SU-DHL-6 (cell line): ENCODE results near the gene RBM6.

ENCODE experiments used
- H2AFZ ChIP-seq: fragments of 200-600 bp; sonication (generic); 2 replicates; pipeline ENCODE4 v1.6.1; 2014; ENCODE audit warnings: low read depth, mild to moderate bottlenecking, moderate library complexity, mixed read lengths, antibody characterized with exemption, low read length; ENCODE audit not compliant: severe bottlenecking
- H3F3A ChIP-seq: fragments of 200-600 bp; shearing (Covaris generic); 2 replicates; pipeline ENCODE4 v1.6.0; 2016; ENCODE audit warnings: antibody characterized with exemption, mild to moderate bottlenecking; ENCODE audit not compliant: insufficient read depth
- H3K27ac ChIP-seq: fragments of 200-600 bp; sonication (generic); 2 replicates; pipeline ENCODE4 v1.5.1; 2016; ENCODE audit warnings: low read depth, mild to moderate bottlenecking, low read length, moderate library complexity, mixed read lengths
- H3K27me3 ChIP-seq: fragments of 200-600 bp; sonication (generic), shearing (Covaris generic); 2 replicates; pipeline ENCODE4 v1.6.0; 2014; ENCODE audit warnings: mild to moderate bottlenecking, low read length
- H3K36me3 ChIP-seq: fragments of 200-600 bp; sonication (generic); 2 replicates; pipeline ENCODE4 v1.6.1; 2014; ENCODE audit warnings: mild to moderate bottlenecking, low read length, mixed read lengths
- H3K4me2 ChIP-seq: fragments of 300-600, 200-600 bp; shearing (Covaris generic), sonication (generic); 2 replicates; pipeline ENCODE4 v1.6.0; 2014; ENCODE audit warnings: low read length, low read depth, mild to moderate bottlenecking; ENCODE audit not compliant: poor library complexity, severe bottlenecking
- H3K4me3 ChIP-seq: fragments of 200-600 bp; sonication (generic); 2 replicates; pipeline ENCODE4 v1.5.1; 2014; ENCODE audit warnings: antibody characterized with exemption, low read length, mild to moderate bottlenecking, mixed read lengths; ENCODE audit not compliant: insufficient read depth, poor library complexity, severe bottlenecking
- H3K79me2 ChIP-seq: fragments of 200-600 bp; sonication (generic); 2 replicates; pipeline ENCODE4 v1.6.1; 2014; ENCODE audit warnings: mild to moderate bottlenecking, low read length, moderate library complexity; ENCODE audit not compliant: insufficient read depth
- H3K9ac ChIP-seq: fragments of 200-600 bp; sonication (generic); 2 replicates; pipeline ENCODE4 v1.7.0; 2014; ENCODE audit warnings: mild to moderate bottlenecking, low read length
- H3K9me2 ChIP-seq: fragments of 200-600 bp; sonication (generic); replicated peaks from 2 replicates; pipeline ENCODE4 v1.6.1; 2014; ENCODE audit warnings: low read length; ENCODE audit not compliant: insufficient read depth
- H3K9me3 ChIP-seq: fragments of 200-600 bp; sonication (generic); 2 replicates; pipeline ENCODE4 v1.6.1; 2014; ENCODE audit warnings: low read length, mixed read lengths; ENCODE audit not compliant: insufficient read depth
- H4K20me1 ChIP-seq: fragments of 200-600 bp; sonication (generic); 2 replicates; pipeline ENCODE4 v1.6.1; 2014; ENCODE audit warnings: low read depth, mild to moderate bottlenecking, antibody characterized with exemption, low read length, moderate library complexity, mixed read lengths
- CTCF ChIP-seq: fragments of 200-600 bp; sonication (generic); IDR thresholded peaks from one replicate; pipeline ENCODE4 v1.5.1; 2017; ENCODE audit warnings: antibody characterized with exemption, mild to moderate bottlenecking, low read length, moderate library complexity; ENCODE audit not compliant: insufficient read depth, poor library complexity, severe bottlenecking
- EZH2phosphoT487 ChIP-seq: fragments of 200-600 bp; sonication (generic), shearing (Covaris generic); conservative IDR thresholded peaks from 2 replicates; pipeline ENCODE4 v1.6.1; 2018; ENCODE audit warnings: mild to moderate bottlenecking, antibody characterized with exemption, low read length, moderate library complexity, mixed read lengths

The RBM6 gene

DNA sequence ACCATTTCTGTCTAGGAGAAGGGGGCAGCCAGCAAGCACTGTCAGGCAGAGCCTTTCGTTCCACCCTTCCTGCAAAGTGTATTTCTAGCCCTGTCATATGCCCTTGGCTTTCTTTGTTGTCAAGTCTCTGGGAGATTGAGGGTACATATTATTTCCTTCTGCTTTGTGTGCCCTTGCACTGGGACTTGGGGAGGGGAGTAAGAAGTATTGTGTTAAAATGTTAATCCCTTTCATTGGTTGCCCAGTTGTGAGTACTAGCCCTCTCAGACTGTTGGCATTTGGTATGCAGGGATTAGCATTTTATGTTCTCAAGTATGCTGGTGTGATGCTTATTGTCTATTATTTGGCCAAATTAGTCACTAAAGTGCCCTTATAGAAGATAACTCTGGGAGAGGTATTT lies 63.9 kb downstream of the RBM6 start:
- Histone ChIP-seq H3K4me2 (no peak overlapping the region), H3F3A (no peaks in the 10 kb centered on the region), H3K36me3 (0 out of 2 replicates have a peak, but pooled peaks cover 2% of the 10 kb centered on the region), H3K79me2 (peaks cover 25% of the 10 kb centered on the region), H3K27ac (no peak overlapping the region), H3K9ac (no peak overlapping the region), H2AFZ (no peak overlapping the region), H3K9me3 (no peaks in the 10 kb centered on the region), H4K20me1 (0 out of 2 replicates have a peak, but pooled peaks cover 3% of the 10 kb centered on the region), H3K4me3 (no peak overlapping the region), H3K9me2 (no peaks in the 10 kb centered on the region), H3K27me3 (no peaks in the 10 kb centered on the region)
- TF ChIP-seq EZH2phosphoT487 (no peak), CTCF (no peak)

DNA sequence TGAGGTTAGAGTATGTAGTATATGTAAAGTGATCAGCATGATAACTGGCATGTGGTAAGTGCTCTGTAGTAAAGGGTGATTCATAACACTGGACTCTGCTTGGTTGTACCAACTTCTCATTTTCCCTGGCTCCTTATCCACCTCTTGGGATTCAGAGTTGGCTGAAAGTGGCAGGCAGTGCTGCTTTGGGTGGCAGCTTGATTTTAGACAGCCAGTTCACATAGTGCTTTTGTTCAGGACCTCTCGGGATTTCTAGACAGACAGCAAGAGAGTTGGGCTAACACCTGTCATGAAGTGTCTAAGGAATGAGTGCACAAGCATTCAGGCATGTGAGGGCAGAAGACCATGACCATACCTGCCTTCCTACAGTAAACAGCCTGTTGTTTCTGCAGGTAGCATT lies 69.0 kb downstream of the RBM6 start:
- Histone ChIP-seq H3K27ac (no peak overlapping the region), H3K36me3 (peaks cover 2% of the 10 kb centered on the region; the same call in 1 of the 2 replicates), H3K27me3 (no peaks in the 10 kb centered on the region), H3K9me3 (no peaks in the 10 kb centered on the region), H3K4me3 (no peak overlapping the region), H3K9ac (no peak overlapping the region), H3K9me2 (no peaks in the 10 kb centered on the region), H4K20me1 (0 out of 2 replicates have a peak, but pooled peaks cover 3% of the 10 kb centered on the region), H3K79me2 (peaks cover 35% of the 10 kb centered on the region), H3K4me2 (no peak overlapping the region), H2AFZ (no peak overlapping the region), H3F3A (no peaks in the 10 kb centered on the region; the same call in 1 of the 2 replicates)
- TF ChIP-seq CTCF, result no peak
- no peak for TF ChIP-seq EZH2phosphoT487

GRCh38 chr3:50010959-50011358 lies 71.0 kb downstream of the RBM6 start:
- H3K4me3 ChIP-seq, result no peak overlapping the region
- H3K9me3 ChIP-seq, result no peaks in the 10 kb centered on the region
- no peaks in the 10 kb centered on the region; the same call in 1 of the 2 replicates for H3K36me3 ChIP-seq
- no peaks in the 10 kb centered on the region; the same call in 1 of the 2 replicates for H3F3A ChIP-seq
- H3K79me2 ChIP-seq, result peaks cover 30% of the 10 kb centered on the region
- H3K4me2 ChIP-seq, result no peak overlapping the region
- H3K9ac ChIP-seq, result no peak overlapping the region
- H4K20me1 ChIP-seq, result no peaks in the 10 kb centered on the region
- H3K9me2 ChIP-seq, result no peaks in the 10 kb centered on the region
- H3K27me3 ChIP-seq, result no peaks in the 10 kb centered on the region
- no peak overlapping the region for H2AFZ ChIP-seq
- TF ChIP-seq EZH2phosphoT487 (no peak), CTCF (no peak)
- no peak overlapping the region for H3K27ac ChIP-seq
